Epithelial cell of esophagus (primary cell): ENCODE data around the gene SIGLEC7.
"Not testable (repeated sequence)": the region's sequence is repeated elsewhere in the genome, so short reads cannot be mapped to it uniquely, and the experiment has no call there.

Experiments
- DNase-seq: peaks from one replicate; pipeline ENCODE4 v3.0.0; 2010; ENCODE audit warnings: low read depth
- H3K4me3 ChIP-seq: 2 replicates; pipeline ENCODE4 v1.5.1; 2011; ENCODE audit warnings: mild to moderate bottlenecking, low read length, control low read depth
- TF ChIP-seq, protein P1 (sequence below): IDR thresholded peaks from 2 replicates; pipeline ENCODE4 v1.5.1; 2011; ENCODE audit warnings: low read depth, mild to moderate bottlenecking, low read length, control low read depth, inconsistent platforms; ENCODE audit not compliant: insufficient read depth; ENCODE audit errors: missing control alignments

Gene SIGLEC7

DNA sequence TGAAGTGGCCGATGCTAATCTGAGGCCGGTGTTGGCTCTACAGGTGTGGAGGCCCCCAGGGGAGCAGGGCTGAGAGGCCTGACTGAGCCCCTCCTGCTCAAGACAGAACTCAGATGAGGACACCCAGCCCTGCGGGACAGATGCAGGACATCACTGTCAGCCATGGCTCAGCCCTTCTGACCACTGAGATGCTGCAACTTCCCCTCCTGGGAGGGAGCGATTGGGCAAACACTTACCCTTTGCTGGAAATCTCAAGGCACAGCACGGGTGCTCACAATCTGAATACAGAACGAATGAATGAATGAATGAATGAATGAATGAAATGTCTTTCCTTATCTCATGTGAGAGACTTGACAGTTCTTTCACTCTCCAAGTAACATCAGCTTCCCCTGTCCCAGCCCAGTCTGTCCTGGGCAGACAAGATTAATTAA, 3.5 kb upstream of the SIGLEC7 start:
- no peak for DNase-seq
- TF ChIP-seq, protein P1, sequence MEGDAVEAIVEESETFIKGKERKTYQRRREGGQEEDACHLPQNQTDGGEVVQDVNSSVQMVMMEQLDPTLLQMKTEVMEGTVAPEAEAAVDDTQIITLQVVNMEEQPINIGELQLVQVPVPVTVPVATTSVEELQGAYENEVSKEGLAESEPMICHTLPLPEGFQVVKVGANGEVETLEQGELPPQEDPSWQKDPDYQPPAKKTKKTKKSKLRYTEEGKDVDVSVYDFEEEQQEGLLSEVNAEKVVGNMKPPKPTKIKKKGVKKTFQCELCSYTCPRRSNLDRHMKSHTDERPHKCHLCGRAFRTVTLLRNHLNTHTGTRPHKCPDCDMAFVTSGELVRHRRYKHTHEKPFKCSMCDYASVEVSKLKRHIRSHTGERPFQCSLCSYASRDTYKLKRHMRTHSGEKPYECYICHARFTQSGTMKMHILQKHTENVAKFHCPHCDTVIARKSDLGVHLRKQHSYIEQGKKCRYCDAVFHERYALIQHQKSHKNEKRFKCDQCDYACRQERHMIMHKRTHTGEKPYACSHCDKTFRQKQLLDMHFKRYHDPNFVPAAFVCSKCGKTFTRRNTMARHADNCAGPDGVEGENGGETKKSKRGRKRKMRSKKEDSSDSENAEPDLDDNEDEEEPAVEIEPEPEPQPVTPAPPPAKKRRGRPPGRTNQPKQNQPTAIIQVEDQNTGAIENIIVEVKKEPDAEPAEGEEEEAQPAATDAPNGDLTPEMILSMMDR: no peak
- no peak overlapping the region for H3K4me3 ChIP-seq

- TF ChIP-seq, protein P1: no peak
- no peak overlapping the region for H3K4me3 ChIP-seq
- DNase-seq: no peak
Measured at GRCh38 chr19:51139299-51140014, 2.6 kb upstream of the SIGLEC7 start.

DNA sequence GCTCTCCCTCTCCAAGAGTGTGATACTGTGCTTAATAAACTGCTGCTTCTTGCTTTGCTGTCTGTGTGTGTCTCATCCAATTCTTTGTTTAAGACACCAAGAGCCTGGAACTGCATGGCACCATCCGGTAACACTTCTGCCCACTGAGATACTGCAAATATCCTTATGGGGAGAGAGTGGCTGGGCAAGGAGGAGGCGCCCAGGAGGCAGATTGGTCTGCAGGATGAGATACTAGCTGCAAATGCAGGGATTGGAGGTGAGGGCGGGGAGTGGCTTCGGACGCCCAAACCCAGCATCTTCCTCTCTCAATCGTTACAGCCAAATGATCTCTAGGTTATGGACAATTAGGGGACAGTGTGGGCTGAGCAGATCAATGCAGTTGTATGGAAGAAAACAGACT, 1.7 kb upstream of the SIGLEC7 start:
- DNase-seq: no peak
- TF ChIP-seq, protein P1: no peak
- no peak overlapping the region for H3K4me3 ChIP-seq

- H3K4me3 ChIP-seq: no peak overlapping the region
- DNase-seq: no peak
- TF ChIP-seq, protein P1: no peak
Measured at GRCh38 chr19:51141181-51141580, 920 bp upstream of the SIGLEC7 start.

GRCh38 chr19:51142809-51143475, 841 bp downstream of the SIGLEC7 start:
- not testable (repeated sequence) for H3K4me3 ChIP-seq, DNase-seq

DNA sequence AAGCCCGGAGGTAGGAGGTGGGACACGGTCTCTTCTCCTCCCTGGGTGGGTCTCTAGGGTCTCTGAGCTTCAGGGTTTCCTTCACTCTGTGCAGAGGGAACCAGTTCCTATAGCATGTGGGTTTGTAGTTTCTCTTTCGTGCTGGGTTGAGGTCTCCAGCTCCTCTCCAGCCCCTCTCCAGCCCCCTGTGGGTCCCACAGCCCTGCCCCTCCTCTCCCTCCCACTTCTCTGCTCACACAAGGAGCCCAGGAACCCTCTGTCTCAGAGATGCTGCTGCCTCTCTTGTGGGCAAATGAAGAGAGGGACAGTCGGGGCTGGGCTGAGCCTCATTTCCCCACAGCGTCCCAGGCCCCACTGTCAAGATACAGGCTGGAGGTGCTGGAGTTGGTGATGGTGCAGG, 1.4 kb downstream of the SIGLEC7 start:
- DNase-seq: no peak
- TF ChIP-seq, protein P1: no peak
- no peak overlapping the region for H3K4me3 ChIP-seq

- no peak overlapping the region for H3K4me3 ChIP-seq
- DNase-seq: no peak
- TF ChIP-seq, protein P1: no peak
Measured at GRCh38 chr19:51144482-51145045, 2.5 kb downstream of the SIGLEC7 start.
